Measurements from ENCODE around the gene SFSWAP. TPM values are rescaled to one million over a fixed set of nuclear protein-coding genes. Genes with fewer than 3 reads are reported as not detected.

The SFSWAP gene
- total and polyA plus RNA-seq, 8 donors: 14.8 to 194 (median 45.2) TPM

DNA sequence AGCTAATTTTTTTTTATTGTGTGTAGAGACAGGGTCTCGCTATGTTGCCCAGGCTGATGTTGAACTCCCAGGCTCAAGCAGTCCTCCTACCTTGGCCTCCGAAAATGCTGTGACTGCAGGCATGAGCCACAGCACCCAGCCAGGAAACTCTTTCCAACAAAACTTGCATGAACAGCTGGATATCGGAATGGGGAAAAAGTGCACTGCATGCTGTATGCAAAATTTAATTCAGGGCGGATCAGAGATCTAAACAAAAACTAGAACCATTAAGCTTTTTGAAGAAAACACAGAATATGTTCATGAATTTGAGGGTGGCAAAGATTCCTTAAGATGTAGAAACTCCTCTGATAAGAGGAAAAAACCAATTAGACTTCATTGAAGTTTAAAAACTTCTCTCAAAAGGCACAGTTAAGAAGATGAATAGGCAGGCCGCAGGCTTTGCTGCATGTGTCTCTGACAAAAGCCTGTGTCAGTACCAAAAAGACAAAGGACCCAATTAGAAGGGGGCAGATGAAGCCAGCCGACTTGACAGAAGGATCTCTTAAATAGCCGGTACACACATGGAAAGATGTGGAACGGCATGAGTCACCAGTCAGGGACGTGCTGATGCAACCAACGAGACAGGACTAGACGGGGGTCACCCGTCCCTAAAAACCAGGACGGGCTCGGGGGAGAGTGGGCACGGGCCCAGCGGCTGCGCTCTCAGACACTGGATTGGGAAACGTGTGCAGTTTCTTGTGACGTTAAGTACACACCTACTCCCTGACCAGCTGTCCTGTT, 82.5 kb downstream of the SFSWAP start:
- peaks cover 0 to 8% (median 3%) of the 10 kb centered on the region in 4 donors for H3K4me1 ChIP-seq
- no peak for DNase-seq
- no peaks in the 10 kb centered on the region for H3K9me3 ChIP-seq
- H3K4me3 ChIP-seq: no peak overlapping the region
- peaks cover 35 to 96% (median 95%) of the 10 kb centered on the region in 4 donors for H3K36me3 ChIP-seq
- no peaks in the 10 kb centered on the region for H3K27me3 ChIP-seq
- intact Hi-C loops (cut with DNase I; ENCODE audit: low total_unique reads): no loop called here
- TF ChIP-seq POLR2A (IDR thresholded peaks at IDR 0.05): no peak
- TF ChIP-seq, protein P1, sequence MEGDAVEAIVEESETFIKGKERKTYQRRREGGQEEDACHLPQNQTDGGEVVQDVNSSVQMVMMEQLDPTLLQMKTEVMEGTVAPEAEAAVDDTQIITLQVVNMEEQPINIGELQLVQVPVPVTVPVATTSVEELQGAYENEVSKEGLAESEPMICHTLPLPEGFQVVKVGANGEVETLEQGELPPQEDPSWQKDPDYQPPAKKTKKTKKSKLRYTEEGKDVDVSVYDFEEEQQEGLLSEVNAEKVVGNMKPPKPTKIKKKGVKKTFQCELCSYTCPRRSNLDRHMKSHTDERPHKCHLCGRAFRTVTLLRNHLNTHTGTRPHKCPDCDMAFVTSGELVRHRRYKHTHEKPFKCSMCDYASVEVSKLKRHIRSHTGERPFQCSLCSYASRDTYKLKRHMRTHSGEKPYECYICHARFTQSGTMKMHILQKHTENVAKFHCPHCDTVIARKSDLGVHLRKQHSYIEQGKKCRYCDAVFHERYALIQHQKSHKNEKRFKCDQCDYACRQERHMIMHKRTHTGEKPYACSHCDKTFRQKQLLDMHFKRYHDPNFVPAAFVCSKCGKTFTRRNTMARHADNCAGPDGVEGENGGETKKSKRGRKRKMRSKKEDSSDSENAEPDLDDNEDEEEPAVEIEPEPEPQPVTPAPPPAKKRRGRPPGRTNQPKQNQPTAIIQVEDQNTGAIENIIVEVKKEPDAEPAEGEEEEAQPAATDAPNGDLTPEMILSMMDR (IDR thresholded peaks at IDR 0.05): no peak
- no peak for TF ChIP-seq POLR2AphosphoS5 (IDR thresholded peaks at IDR 0.05)
- TF ChIP-seq EP300 (IDR thresholded peaks at IDR 0.05): no peak
- no peak overlapping the region for H3K27ac ChIP-seq
- 84 to 89% (median 87%) methylated on average over 19 of the region's 19 CpGs for WGBS, 5 donors

DNA sequence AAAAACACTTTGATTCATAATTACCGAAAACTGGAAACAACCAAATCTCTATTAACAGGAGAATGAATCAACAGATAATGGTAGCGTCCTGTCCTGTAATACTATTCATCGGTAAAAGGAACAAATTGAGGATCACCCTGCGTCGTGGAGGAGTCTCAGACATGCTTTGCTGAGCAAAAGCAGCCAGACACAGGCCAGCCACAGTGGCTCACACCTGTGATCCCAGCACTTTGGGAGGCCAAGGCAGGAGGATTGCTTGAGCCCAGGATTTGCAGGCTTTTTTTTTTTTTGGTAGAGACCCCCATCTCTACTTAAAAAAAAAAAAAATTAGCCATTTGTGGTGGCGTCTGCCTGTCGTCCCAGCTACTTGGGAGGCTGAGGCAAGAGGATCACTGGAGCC, 83.2 kb downstream of the SFSWAP start:
- H3K4me1 ChIP-seq: peaks cover 0 to 8% (median 3%) of the 10 kb centered on the region in 4 donors
- TF ChIP-seq EP300 (IDR thresholded peaks at IDR 0.05) (no peak), POLR2A (IDR thresholded peaks at IDR 0.05) (no peak), POLR2AphosphoS5 (IDR thresholded peaks at IDR 0.05) (no peak)
- TF ChIP-seq, protein P1 (IDR thresholded peaks at IDR 0.05): no peak
- H3K4me3 ChIP-seq: no peak overlapping the region
- no peaks in the 10 kb centered on the region for H3K9me3 ChIP-seq
- WGBS, 5 donors: 89 to 98% (median 97%) methylated on average over 7 of the region's 7 CpGs
- DNase-seq: no peak
- H3K27me3 ChIP-seq: no peaks in the 10 kb centered on the region
- no peak overlapping the region for H3K27ac ChIP-seq
- intact Hi-C loops (cut with DNase I; ENCODE audit: low total_unique reads): no loop called here
- peaks cover 36 to 96% (median 95%) of the 10 kb centered on the region in 4 donors for H3K36me3 ChIP-seq

DNA sequence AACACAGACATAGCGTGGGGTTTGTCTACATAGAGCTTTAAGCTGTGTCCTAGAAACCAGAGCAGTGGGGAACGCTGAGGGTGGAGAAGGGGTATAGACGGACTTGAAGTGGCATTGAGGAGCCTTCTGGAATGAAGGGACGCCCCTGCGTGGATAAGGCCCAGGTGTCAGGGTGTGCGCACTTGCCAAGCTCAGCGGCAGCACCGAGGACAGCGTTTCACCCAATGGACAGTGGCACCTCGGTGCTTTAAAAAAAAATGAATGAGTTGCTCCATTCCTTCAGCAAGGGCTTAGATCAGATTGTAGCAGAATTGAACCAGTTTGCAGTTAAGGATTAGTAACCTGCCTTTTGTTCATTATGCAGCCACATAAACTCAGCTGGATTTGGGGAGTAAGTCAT, 83.7 kb downstream of the SFSWAP start:
- no peak for TF ChIP-seq EP300 (IDR thresholded peaks at IDR 0.05)
- TF ChIP-seq POLR2AphosphoS5 (IDR thresholded peaks at IDR 0.05): no peak
- TF ChIP-seq, protein P1 (IDR thresholded peaks at IDR 0.05): no peak
- TF ChIP-seq POLR2A (IDR thresholded peaks at IDR 0.05): no peak
- Histone ChIP-seq H3K4me3 (no peak overlapping the region), H3K27ac (no peak overlapping the region), H3K4me1 (peaks cover 0 to 8% (median 3%) of the 10 kb centered on the region in 4 donors), H3K9me3 (no peaks in the 10 kb centered on the region), H3K36me3 (peaks cover 38 to 96% (median 95%) of the 10 kb centered on the region in 4 donors), H3K27me3 (no peaks in the 10 kb centered on the region)
- no peak for DNase-seq
- 87 to 92% (median 90%) methylated on average over 10 of the region's 10 CpGs for WGBS, 5 donors
- intact Hi-C loops (cut with DNase I; ENCODE audit: low total_unique reads): no loop called here

DNA sequence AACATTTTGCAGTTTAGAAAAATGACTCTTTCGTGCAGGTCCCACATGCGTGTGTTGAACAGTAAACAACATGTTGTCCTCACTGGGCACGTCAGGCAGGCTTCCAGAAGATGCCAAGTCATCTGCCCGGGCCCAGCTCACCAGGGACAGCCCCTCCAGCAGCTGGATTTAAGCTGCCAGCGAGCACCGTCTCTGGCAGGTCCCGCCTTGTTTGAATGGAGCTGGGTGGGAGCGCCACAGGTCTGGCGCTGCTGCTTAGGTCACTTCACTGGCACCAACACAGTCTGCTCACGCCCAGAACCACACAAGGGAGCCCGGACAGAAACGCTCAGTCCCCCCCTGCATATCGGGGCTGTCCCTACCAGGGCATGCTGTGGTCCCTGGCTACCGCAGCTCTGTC, 84.2 kb downstream of the SFSWAP start:
- intact Hi-C loops (cut with DNase I; ENCODE audit: low total_unique reads): no loop called here
- Histone ChIP-seq H3K9me3 (no peaks in the 10 kb centered on the region), H3K36me3 (peaks cover 38 to 96% (median 95%) of the 10 kb centered on the region in 4 donors), H3K4me1 (peaks cover 0 to 8% (median 3%) of the 10 kb centered on the region in 4 donors), H3K27ac (no peak overlapping the region), H3K27me3 (no peaks in the 10 kb centered on the region), H3K4me3 (no peak overlapping the region)
- no peak for DNase-seq
- 72 to 89% (median 84%) methylated on average over 10 to 14 of the region's 14 CpGs for WGBS, 5 donors
- TF ChIP-seq POLR2A (IDR thresholded peaks at IDR 0.05): no peak
- no peak for TF ChIP-seq EP300 (IDR thresholded peaks at IDR 0.05)
- TF ChIP-seq, protein P1 (IDR thresholded peaks at IDR 0.05): no peak
- no peak for TF ChIP-seq POLR2AphosphoS5 (IDR thresholded peaks at IDR 0.05)

All from stomach (tissue), 9 donors.